Ascending aorta (tissue), 2 donors: Measurements from ENCODE around the gene ZNF26. TPM values are rescaled to one million over a fixed set of nuclear protein-coding genes. Genes with fewer than 3 reads are reported as not detected.

Experiments used
- DNase-seq, 2 donors: peaks; one replicate each; pipeline ENCODE4 v3.0.0-alpha.2; 2019; ENCODE audit warnings: low spot score in 2 of 2
- H3K27ac ChIP-seq, 2 donors: fragments of 200-600 bp; sonication (generic); one replicate each; pipeline ENCODE4 v1.5.1; 2016 to 2017; ENCODE audit warnings: mild to moderate bottlenecking in 1 of 2
- H3K27me3 ChIP-seq: fragments of 200-600 bp; sonication (generic); one replicate; pipeline ENCODE4 v1.5.1; 2017
- H3K36me3 ChIP-seq, 2 donors: fragments of 200-600 bp; sonication (generic); one replicate each; pipeline ENCODE4 v1.5.1; 2016
- H3K4me1 ChIP-seq, 2 donors: fragments of 200-600 bp; sonication (generic); one replicate each; pipeline ENCODE4 v1.5.1; 2016 to 2017; ENCODE audit warnings: mild to moderate bottlenecking in 1 of 2
- H3K4me3 ChIP-seq, 2 donors: fragments of 200-600 bp; sonication (generic); one replicate each; pipeline ENCODE4 v1.5.1; 2016 to 2017; ENCODE audit warnings: mild to moderate bottlenecking in 1 of 2
- H3K9me3 ChIP-seq, 2 donors: fragments of 200-600 bp; sonication (generic); one replicate each; pipeline ENCODE4 v1.5.1; 2016
- intact Hi-C: fragments of 100-400 bp; cut with DNase I; formaldehyde crosslinking; loops from one replicate; pipeline ENCODE4 v1.15.1; 2023
- total RNA-seq: library from RNA; depleted of rRNA; stranded (reverse); fragments of >200 nt; gene quantifications from one replicate; pipeline ENCODE4 v1.1.0, GENCODE V29; 2016
- TF ChIP-seq, protein P1 (sequence below), 3 experiments: fragments of 200-600 bp in 2 of 3; fragments of 450-650 bp in 1 of 3; sonication (generic) in 2 of 3; IDR thresholded peaks; one replicate each; pipeline ENCODE4 v1.5.1; 2016 to 2019; ENCODE audit warnings: antibody characterized with exemption in 3 of 3, mild to moderate bottlenecking in 1 of 3, moderate library complexity in 1 of 3

ZNF26 gene
- total RNA-seq, 1 donor from 2014 or later = 73.4 TPM

DNA sequence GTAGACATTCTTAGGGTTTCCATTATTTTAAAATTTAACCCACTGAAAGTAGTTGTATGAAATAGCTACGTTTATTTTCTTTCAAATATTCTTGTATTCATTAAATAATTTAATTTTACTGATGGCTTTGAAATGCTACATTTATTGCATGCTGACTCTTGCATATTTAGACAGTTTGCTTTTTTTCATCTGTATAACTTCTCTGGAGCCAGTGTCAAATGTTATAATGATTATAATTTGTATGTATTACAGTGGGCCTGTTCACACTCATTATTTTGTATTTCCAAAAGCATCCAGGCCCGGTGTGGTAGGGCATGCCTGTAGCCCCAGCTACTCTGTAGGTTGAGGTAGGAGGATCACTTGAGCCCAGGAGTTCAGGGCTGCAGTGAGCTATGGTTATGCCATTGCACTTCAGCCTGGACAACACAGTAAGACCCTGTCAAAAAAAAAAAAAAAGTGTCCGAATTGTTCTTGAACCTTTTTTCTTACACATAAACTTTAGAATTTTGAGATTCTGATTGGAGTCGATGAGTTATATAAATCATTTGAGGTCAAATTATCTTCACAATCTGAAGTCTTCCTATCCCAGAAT is 52.0 kb downstream of the ZNF26 start:
- H3K36me3 ChIP-seq = peaks cover 26 to 37% of the 10 kb centered on the region in 2 donors
- peak overlapping the region; percentile 83 to 99 for H3K4me3 ChIP-seq
- H3K4me1 ChIP-seq = peaks cover 0 to 3% of the 10 kb centered on the region in 2 donors
- peaks cover 61 to 76% of the 10 kb centered on the region in 2 donors for H3K9me3 ChIP-seq
- peak overlapping the region; percentile 95 to 98 for H3K27ac ChIP-seq
- DNase-seq = no peak
- no peaks in the 10 kb centered on the region for H3K27me3 ChIP-seq
- intact Hi-C loops = loop anchor here (5.0 kb wide), 1 partner anchor 211 kb away; the partner anchor contains the start of gene GOLGA3
- TF ChIP-seq, protein P1, sequence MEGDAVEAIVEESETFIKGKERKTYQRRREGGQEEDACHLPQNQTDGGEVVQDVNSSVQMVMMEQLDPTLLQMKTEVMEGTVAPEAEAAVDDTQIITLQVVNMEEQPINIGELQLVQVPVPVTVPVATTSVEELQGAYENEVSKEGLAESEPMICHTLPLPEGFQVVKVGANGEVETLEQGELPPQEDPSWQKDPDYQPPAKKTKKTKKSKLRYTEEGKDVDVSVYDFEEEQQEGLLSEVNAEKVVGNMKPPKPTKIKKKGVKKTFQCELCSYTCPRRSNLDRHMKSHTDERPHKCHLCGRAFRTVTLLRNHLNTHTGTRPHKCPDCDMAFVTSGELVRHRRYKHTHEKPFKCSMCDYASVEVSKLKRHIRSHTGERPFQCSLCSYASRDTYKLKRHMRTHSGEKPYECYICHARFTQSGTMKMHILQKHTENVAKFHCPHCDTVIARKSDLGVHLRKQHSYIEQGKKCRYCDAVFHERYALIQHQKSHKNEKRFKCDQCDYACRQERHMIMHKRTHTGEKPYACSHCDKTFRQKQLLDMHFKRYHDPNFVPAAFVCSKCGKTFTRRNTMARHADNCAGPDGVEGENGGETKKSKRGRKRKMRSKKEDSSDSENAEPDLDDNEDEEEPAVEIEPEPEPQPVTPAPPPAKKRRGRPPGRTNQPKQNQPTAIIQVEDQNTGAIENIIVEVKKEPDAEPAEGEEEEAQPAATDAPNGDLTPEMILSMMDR (IDR thresholded peaks at IDR 0.05) = no peak

DNA sequence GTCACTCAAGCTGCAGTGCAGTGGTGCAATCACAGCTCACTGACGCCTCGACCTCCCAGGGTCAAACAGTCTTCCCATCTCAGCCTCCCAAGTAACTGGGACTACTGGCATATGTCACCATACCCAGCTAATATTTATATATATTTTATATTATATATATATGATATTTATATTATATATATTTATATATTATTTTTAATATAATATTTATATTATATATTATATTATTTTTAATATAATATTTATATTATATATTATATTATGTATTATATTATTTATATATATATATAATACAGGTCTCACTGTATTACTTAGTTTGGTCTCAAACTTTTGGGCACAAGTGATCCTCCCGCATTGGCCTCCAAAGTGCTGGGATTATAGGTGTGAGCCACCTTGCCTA is 60.5 kb downstream of the ZNF26 start:
- intact Hi-C loops = no loop called here
- H3K4me1 ChIP-seq = no peaks in the 10 kb centered on the region
- H3K36me3 ChIP-seq = peaks cover 96 to 99% of the 10 kb centered on the region in 2 donors
- no peak for DNase-seq
- TF ChIP-seq, protein P1 (IDR thresholded peaks at IDR 0.05) = no peak
- H3K27ac ChIP-seq = no peak overlapping the region
- H3K4me3 ChIP-seq = no peak overlapping the region
- peaks cover 98 to 100% of the 10 kb centered on the region in 2 donors for H3K9me3 ChIP-seq
- no peaks in the 10 kb centered on the region for H3K27me3 ChIP-seq

GRCh38 chr12:133057446-133057845 is 71.3 kb downstream of the ZNF26 start:
- Histone ChIP-seq H3K4me1 (no peaks in the 10 kb centered on the region), H3K4me3 (no peak overlapping the region), H3K9me3 (peaks cover 100% of the 10 kb centered on the region in 2 donors), H3K27ac (no peak overlapping the region), H3K27me3 (no peaks in the 10 kb centered on the region), H3K36me3 (peaks cover 64 to 74% of the 10 kb centered on the region in 2 donors)
- DNase-seq = no peak
- intact Hi-C loops = no loop called here
- TF ChIP-seq, protein P1 (IDR thresholded peaks at IDR 0.05) = no peak

GRCh38 chr12:133058203-133059113 is 72.3 kb downstream of the ZNF26 start:
- peaks cover 100% of the 10 kb centered on the region in 2 donors for H3K9me3 ChIP-seq
- peaks cover 55 to 64% of the 10 kb centered on the region in 2 donors for H3K36me3 ChIP-seq
- intact Hi-C loops = no loop called here
- TF ChIP-seq, protein P1 (IDR thresholded peaks at IDR 0.05) = no peak
- no peaks in the 10 kb centered on the region for H3K27me3 ChIP-seq
- no peaks in the 10 kb centered on the region for H3K4me1 ChIP-seq
- H3K27ac ChIP-seq = no peak overlapping the region
- no peak for DNase-seq
- H3K4me3 ChIP-seq = no peak overlapping the region

DNA sequence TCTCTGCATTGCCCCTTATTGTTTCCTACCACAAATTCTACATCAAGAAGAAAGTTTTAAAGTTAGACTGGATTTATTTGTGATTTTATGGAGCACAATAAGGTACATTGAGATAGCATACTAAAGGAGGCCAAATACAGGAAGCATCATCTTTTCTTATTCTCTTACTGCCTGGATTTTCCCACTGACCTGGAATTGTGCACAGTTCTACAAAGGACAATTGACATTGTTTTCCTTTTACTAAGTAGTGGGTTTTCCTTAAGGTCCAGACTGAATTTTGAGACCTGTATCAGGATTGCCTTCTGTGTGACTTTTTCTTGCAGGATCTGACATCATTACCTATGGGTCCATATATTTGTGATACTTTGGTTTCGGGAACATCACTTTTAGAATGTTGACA is 75.8 kb downstream of the ZNF26 start:
- Histone ChIP-seq H3K27ac (no peak overlapping the region), H3K9me3 (peaks cover 99 to 100% of the 10 kb centered on the region in 2 donors), H3K4me1 (no peaks in the 10 kb centered on the region), H3K4me3 (no peak overlapping the region), H3K27me3 (no peaks in the 10 kb centered on the region), H3K36me3 (peaks cover 31 to 32% of the 10 kb centered on the region in 2 donors)
- no peak for DNase-seq
- intact Hi-C loops = no loop called here
- TF ChIP-seq, protein P1 (IDR thresholded peaks at IDR 0.05) = no peak
